Sigmoid colon (tissue), 3 donors: ENCODE data around the gene SLC45A1.

ENCODE experiments used
- POLR2A ChIP-seq, 2 donors: fragments of 450-650 bp; IDR thresholded peaks; one replicate each; pipeline ENCODE4 v1.6.1; 2016; ENCODE audit warnings: antibody characterized with exemption in 2 of 2, mild to moderate bottlenecking in 2 of 2, moderate library complexity in 2 of 2
- TF ChIP-seq, protein P1 (sequence below), 4 experiments: fragments of 450-650 bp in 3 of 4; fragments of 200-600 bp in 1 of 4; IDR thresholded peaks; one replicate each; pipeline ENCODE4 v1.5.1; 2016 to 2019; ENCODE audit warnings: antibody characterized with exemption in 4 of 4, mild to moderate bottlenecking in 3 of 4, moderate library complexity in 2 of 4

DNA sequence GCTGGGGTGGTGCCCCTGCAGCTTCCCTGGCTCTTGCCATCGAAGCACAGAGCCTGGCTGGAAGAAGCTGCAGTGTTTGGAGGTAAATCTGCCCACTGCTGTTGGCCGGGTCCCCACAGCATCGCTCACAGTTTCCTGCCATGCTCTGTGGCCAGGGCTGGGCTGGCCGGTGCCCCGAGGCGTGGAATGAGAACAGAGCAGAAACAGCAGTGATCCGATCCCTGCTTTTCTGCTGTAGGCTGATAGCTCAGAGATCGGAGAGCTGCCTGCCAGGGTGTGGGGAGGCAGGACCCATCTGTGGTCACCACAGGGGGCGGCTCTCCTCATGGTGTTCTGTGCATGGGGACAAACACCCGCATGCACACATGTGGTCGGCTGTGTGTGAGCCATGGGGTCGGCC, 11.5 kb downstream of the SLC45A1 start:
- TF ChIP-seq, protein P1, sequence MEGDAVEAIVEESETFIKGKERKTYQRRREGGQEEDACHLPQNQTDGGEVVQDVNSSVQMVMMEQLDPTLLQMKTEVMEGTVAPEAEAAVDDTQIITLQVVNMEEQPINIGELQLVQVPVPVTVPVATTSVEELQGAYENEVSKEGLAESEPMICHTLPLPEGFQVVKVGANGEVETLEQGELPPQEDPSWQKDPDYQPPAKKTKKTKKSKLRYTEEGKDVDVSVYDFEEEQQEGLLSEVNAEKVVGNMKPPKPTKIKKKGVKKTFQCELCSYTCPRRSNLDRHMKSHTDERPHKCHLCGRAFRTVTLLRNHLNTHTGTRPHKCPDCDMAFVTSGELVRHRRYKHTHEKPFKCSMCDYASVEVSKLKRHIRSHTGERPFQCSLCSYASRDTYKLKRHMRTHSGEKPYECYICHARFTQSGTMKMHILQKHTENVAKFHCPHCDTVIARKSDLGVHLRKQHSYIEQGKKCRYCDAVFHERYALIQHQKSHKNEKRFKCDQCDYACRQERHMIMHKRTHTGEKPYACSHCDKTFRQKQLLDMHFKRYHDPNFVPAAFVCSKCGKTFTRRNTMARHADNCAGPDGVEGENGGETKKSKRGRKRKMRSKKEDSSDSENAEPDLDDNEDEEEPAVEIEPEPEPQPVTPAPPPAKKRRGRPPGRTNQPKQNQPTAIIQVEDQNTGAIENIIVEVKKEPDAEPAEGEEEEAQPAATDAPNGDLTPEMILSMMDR (IDR thresholded peaks at IDR 0.05), result no peak
- TF ChIP-seq POLR2A (IDR thresholded peaks at IDR 0.05), result no peak
